GM21528 (cell line): ENCODE measurements around the gene DDX52.
"Not testable (repeated sequence)": the region's sequence is repeated elsewhere in the genome, so short reads cannot be mapped to it uniquely, and the experiment has no call there.

ENCODE experiments used
- ATAC-seq: cut with Tn5 transposase; IDR thresholded peaks from one replicate; pipeline ENCODE4 v1.9.1; 2021; ENCODE audit warnings: mild to moderate bottlenecking, moderate library complexity; ENCODE audit not compliant: unreplicated experiment, low FRiP score

DDX52 gene, protein sequence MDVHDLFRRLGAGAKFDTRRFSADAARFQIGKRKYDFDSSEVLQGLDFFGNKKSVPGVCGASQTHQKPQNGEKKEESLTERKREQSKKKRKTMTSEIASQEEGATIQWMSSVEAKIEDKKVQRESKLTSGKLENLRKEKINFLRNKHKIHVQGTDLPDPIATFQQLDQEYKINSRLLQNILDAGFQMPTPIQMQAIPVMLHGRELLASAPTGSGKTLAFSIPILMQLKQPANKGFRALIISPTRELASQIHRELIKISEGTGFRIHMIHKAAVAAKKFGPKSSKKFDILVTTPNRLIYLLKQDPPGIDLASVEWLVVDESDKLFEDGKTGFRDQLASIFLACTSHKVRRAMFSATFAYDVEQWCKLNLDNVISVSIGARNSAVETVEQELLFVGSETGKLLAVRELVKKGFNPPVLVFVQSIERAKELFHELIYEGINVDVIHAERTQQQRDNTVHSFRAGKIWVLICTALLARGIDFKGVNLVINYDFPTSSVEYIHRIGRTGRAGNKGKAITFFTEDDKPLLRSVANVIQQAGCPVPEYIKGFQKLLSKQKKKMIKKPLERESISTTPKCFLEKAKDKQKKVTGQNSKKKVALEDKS

DNA sequence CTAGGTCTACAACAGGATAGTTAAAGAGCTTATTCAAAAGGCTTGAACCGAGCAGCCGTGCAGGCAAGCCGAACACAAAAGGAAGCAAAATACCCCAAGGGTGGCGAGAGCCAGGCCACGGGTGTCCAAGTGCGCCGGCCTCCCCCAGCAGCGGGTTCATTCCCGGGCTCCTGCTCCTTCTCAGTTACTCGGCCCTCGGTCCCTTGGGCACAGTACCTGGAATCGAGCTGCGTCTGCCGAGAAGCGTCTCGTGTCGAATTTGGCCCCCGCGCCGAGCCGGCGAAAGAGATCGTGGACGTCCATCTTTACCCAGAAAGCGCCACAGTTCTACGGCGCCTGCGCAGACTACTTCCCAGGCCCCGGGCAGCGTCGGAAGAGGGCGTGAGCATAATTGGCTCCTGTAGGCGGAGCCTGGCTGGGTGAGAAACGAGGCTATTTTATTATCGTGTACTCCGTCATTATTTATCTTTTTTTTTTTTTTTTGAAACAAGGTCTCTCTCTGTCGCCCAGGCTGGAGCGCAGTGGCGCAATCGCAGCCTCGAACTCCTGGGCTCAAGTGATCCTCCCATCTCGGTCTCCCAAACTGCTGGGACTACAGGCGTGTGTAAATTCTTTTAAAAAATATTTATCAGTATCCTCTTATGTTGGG lies at the start of gene DDX52:
DDX52 (minus strand) TSS at position 329 of the 649 bp plus-strand sequence; CDS start at position 303, 26 bp downstream.
- ATAC-seq: peak; percentile 82

DNA sequence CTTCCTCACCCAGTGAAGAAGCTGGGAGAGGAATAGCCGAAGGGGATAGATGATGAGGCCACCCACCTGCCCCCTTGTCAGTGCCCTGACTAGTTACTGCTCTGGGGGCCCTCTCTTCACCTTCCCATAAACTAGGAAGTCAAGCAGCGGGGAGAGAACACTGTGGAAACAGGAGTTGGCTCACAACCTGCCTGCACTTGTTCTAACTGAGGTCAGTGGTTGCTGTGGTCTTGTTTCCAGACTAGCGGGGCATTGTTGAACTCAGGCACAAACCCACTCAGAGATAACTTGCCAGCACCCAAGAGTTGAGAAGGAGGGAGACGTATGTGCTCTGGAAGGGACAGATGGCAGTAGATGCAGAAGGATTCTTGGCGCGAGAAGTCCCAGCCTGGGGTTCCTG lies 48.6 kb upstream of the DDX52 start:
- no peak for ATAC-seq

DNA sequence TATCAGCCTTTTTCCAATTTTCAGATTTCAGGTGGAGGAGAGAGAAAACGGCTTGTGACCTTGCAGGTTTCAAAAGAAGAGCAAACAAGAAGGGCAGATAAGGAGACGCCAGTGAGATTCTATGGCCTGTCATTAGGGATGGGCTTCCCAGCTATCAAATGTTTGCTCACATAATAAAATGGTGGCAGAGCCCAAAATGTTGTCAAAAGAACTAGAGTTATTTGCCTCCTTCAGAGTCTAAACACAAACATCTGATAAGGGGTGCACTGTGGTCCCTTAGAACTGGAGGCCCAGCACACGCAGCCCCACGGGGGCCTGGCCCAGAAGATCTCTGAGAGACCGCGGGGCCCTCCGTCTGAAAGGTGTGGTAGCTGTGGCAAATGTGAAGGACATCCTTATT lies 46.1 kb upstream of the DDX52 start:
- ATAC-seq: no peak

DNA sequence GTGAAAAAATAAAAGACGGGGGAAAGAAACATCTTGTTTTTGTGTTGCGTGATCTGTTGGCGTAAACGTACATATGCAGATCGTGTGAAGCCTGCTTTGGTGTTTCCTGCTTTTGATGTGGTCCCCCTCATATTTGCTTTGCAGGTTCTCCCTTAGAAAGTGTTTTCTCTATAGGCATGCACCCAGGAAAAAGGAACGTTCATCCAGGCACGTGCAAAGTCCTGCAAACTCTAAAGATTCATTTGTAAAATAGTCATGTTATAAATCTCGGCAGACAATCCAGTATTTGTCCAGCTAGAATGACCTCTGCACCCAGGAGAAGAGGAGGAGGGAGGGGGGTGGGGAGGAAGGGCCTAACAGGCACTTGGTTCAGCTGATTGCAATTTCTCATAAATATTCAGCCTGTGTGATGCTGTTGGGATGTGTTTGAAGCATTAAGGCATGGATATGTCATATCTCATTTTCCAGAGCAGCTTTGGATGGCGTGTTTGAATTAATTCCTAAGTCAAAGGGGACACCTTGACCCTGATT lies 40.3 kb upstream of the DDX52 start:
- ATAC-seq: no peak

DNA sequence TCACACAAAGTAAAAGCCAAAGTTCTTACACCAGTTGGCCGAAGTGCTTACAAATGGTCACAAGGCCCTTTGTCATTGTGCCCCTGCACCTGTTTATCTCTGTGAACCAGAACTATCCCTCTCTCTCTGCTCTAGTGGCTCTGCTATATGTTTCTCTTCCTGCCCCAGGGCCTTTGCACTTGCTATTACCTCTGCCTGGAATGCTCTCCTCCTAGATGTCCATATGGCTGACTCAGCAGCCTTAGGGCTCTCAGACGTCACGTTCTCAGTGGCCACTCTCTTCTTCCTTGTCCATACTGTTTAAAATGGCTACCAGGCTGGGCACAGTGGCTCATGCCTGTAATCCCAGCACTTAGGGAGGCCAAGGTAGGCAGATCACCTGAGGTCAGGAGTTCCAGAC lies 38.8 kb upstream of the DDX52 start:
- no peak for ATAC-seq

DNA sequence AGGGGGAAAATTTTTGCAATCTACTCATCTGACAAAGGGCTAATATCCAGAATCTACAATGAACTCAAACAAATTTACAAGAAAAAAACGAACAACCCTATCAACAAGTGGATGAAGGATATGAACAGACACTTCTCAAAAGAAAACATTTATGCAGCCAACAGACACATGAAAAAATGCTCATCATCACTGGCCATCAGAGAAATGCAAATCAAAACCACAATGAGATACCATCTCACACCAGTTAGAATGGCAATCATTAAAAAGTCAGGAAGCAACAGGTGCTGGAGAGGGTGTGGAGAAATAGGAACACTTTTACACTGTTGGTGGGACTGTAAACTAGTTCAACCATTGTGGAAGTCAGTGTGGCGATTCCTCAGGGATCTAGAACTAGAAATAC lies 36.7 kb upstream of the DDX52 start:
- not testable (repeated sequence) for ATAC-seq

DNA sequence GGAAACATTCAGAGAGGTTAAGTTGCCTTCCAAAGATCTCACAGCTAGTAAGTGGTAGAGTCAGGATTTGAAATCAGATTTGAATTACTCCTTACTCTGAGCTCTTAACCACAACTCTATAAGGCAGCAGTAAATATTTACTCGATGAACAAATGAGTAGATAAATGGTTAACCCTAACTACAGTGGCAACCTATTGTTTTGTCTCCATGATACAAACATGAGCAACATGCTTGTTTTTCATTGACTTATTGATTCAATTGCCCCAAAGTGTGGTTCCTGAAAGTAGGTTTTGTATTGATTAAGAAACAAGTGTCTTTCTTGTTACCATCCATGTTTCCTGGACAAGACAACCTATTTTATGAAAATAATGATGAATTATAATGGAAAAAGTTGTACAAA lies 34.8 kb upstream of the DDX52 start:
- no peak for ATAC-seq

DNA sequence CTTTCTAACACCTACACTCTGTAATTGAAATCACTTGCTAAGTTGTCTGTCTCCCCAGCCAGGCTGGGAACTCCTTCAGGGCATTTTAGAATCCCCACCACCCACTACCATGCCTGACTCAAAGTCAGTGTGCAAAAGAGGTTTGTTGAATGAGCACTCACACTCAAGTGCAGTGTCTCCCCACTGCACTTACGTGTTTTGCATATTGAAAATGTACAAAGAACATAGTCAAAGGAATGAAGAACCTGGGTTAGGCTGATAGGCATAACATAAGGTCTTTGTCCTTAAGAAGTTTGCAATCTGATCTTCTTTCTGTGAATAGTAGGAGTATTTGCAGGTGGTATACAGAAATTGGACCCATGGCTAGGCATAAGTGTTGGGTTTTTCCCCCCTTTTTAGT lies 33.8 kb upstream of the DDX52 start:
- no peak for ATAC-seq

DNA sequence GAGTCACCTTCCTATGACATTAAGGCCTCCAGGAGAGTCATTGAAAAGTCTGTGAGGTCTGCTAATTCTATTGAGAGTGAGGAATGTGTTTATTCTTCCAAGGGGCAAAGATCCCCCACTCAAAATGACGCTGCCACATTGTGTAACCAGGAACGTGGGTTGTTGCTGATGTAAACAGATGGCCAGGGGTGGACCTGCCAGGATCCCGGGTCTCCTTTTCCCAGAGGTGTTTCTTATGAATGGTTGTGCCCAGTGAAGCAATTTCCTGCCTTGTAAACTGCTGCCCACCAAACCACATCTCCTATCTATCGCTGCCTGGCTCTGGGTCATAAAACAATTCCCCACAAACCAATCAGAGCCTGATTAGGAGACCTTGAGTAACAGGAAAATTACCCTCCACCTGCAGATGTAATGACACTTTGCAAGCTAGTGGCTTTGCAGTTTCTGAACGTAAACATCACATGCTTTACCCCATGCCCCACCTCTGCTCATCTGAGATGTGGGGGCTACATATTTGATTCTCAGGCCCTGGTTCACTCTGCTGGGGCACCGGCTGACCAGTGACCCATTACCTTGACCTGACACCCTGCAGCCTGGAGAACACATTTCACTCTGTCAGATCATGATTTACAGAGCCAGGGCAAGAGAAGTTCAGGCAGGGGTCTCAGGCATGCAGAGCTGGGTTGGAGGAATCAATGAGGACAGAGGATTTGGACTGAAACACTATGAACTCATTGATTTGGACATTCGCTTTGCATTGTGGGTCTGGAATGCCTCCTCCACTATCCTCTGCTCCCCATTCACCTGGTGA lies 33.1 kb upstream of the DDX52 start:
- ATAC-seq: no peak

DNA sequence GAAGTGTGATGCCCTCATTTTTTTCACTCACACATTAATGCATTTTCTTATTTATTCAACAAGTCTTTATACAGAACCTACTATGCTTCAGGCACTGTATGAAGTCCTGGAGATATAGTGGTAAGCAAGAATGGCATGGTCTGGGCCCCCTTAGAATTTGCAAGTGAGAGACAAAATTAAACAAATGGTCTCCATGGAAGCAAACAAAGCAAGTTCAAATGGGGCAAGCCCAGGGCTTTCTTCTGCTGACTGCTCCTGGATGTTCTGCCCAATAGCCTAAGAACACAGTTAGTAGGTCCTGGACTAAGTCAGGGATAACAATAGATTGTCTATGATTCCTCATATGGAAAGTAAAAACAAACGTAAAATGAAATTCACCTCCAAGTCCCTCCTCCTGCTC lies 31.3 kb upstream of the DDX52 start:
- ATAC-seq: no peak

DNA sequence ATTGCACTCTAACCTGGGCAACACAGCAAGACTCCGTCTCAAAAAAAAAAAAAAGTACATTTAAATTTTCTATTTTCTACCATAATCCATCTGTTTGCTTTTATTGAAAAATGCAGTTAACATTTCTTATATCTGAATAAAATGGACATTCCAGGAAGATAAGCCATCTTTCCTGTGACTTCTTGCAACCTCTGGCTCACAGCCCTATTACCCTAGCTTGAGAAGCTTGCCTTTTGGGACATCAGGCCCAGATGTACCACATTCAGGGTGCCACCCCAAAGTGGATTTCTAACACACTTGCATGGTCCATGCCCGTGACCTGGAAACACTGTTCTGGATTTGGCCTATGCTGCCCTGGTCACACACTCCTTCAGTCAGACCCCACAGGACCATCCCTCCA lies 30.1 kb upstream of the DDX52 start:
- ATAC-seq: no peak

DNA sequence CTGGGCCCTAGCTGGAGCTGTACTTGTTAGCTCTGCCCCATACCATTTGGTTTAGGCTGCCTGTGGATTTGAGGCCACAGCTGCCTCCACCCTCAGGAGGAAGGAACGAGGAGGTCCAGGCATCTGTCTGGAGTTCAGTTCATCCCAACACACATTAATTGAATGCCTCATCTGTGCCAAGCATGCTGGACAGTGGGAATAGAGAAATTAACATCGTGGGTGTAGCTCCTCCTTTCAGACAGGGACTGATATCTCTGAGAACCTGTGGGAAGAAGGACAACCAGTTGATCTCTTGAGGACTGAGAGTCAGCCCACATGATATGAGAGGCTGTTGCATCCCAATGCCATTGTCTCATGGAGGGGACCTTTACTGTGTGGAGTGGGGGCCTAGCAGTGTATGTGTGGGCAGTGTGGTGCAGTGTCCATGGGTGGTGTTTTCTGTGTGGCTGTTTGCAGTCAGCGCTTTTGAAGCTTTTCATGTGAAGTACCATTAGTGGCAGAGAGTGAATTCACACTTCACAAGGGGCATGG lies 29.4 kb upstream of the DDX52 start:
- no peak for ATAC-seq

DNA sequence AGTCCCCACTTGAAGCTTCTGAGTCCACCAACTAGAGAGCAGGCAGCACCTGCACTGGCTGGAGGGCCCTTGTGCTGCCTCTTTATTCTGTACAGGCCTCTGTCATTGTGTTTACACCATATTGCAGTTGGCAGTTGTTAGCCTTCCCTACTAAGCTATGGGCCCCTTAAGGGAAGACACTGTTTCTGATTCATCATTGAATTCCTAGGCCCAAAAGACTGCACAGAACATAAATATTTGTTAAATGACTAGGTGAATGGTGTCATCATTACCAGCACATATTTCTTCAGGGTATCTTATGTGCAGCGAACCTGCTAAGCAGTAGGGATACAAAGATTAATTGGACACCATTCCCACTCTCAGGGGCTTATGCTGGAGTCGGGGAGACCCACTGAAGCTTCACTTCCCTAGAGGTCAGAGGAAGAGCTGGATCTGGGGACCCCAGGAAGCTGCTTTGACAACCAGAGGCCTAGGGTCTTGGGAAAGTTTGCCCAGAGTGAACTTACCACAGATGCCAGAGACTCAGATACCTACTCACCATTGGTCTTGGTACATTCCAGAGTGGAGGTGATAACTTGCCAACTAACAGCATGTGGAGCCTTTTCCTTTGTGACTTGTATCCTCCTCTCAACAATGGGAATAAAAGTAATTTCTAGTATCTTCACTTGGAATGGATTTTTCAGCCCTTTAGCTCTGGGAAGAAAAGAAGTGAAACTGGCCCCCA lies 28.7 kb upstream of the DDX52 start:
- no peak for ATAC-seq

DNA sequence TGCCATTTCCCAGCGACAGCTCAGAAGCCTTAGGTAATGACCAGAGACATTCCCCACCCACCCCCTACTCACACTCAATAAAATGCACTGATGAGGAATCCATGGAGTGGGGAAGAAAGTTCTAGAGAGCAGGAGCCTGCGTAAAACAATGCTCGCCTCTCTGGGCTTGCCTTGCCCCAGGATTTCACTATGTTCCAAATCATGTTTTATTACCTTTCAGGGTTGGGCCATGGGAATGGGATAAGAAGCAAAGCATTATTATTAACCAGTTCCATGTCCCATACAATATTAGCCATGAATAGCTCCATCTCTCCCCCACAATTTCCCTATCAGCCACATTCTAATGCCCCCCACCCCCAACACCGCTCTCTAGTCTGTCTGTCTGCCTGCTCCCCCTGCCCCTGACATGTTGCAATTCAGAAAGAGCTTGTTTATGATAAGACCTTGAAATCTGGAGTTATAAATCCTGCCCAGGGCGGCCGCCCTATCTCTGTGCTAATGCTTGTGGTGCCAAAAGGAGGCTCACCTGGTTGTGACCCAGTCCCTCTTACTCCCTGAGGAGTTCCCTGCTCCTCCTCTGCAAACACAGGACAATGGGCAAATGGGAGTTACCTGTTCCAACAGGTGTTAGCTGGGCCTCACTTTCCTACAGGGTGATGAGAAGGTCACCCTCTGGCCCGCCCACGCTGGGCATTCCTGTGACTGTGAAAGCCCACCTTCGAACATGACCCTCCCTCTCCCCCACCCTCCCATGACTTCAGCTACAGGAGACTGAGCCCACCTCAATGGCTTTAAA lies 28.0 kb upstream of the DDX52 start:
- no peak for ATAC-seq

DNA sequence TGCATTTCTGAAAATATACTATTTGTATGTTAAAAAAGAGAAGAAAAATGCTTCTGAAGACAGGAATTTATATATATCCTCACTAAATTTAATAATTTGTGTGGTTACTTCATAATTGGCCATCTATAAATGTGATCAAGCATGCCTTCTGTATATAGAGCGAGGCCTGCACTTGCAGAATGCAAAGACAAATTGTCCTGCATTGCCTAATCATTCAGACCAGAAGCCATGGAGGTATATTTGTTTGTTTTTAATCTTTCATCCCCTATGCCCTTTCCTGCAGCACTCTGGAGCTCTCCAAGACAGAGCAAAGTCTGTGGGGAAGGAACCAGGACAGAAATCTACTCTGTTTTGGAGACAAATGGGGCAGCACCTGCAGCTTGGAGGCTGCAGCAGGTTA lies 23.8 kb upstream of the DDX52 start:
- no peak for ATAC-seq

DNA sequence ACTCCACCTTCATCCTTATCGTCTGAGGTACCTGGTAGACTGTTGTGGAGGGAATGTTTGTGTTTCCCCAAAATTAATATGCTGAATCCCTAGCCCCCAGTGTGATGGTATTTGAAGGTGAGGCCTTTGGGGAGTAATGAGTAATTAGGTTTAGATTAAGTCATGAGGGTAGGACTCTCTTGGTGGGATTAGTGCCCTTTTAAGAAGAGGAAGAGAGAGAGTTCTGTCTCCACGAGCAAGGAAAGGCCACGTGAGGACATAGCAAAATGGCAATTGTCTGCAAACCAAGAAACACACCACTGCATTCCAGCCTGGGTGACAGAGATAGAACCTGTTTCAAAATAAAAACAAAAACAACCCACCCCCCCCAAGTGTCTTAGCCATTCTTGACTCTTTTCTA lies 21.0 kb upstream of the DDX52 start:
- no peak for ATAC-seq

DNA sequence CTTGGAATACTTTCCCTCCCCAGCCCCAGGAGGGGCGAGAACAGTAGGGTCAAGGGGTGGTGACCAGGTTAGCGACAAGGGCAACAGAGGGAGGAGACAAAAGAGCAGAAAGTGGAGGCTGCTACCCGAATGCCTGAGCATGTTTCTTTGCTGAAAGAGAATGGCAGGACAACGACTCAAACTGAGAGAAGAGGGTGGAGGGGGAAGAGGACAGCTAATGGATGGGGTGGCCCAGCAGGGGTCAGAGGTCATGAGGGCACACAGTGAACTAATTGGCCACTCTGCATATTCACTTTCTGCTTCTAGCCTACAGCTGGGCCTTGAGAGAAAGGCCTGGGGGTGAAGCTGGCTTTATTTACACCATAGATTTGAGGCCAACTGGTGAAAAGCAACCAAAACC lies 19.1 kb upstream of the DDX52 start:
- ATAC-seq: no peak

DNA sequence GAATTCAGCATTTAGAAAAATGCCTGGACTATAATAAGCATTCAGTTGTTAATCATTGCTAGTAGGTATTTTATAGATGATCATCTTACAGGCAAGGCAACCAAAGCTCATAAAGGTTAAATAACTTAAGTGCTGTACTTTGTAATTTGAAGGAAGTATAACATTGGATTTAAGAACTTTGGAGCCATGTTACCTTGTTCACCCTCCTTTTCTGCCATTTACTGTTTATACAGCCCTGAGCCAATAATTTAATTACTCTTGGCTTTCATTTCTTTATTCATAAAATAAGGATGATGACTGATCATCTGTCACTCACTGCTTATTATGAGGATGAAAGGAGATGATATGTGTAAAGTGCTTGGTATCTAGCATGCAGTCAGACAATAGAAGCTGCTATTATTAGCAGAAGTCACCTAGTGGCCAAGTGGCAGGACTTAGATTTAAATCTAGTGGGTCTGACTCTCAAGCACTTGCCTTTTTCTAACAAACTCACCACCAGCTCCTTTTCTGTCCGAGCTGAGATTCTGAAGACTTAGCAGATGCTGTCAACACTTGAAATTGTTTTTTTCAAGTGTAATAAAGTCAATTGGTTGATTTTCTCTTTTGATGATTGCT lies 18.3 kb upstream of the DDX52 start:
- no peak for ATAC-seq

DNA sequence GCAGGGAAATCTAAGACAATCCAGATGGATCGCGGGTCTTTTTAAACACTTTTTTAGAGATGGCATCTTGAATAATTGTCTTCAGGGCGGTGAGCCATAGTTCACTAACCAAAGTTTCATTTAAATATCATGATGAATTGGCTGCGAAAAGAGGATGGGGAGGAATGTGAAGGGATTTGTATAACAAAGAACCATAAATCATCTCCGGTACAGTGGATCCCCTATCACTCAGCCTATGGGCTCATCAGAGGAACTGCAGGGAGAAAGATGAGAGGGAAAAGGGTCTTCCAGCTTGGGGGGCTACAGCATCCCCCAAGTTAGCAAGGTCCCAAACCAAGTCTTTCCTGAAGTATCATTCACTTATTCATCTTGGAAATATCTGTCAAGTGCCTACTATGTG lies 16.7 kb upstream of the DDX52 start:
- no peak for ATAC-seq
